HepG2 (cell line): ENCODE measurements around the gene ANKRD53. TPM values are rescaled to one million over a fixed set of nuclear protein-coding genes. Genes with fewer than 3 reads are reported as not detected.

ENCODE experiments used
- HNRNPH1 ChIP-seq: fragments of 200-400 bp; formaldehyde crosslinking; optimal IDR thresholded peaks from 2 replicates; pipeline ENCODE3; 2017; ENCODE audit warnings: mild to moderate bottlenecking, low read depth, low read length
- NFYB ChIP-seq: sonication (generic); formaldehyde crosslinking; IDR thresholded peaks from 2 replicates; pipeline ENCODE4 v1.4.0; 2020; ENCODE audit warnings: missing genetic modification reagents
- REPIN1 ChIP-seq: sonication (generic); formaldehyde crosslinking; IDR thresholded peaks from 2 replicates; pipeline ENCODE4 v1.8.0; 2022; ENCODE audit warnings: missing genetic modification reagents, low read depth, mild to moderate bottlenecking, borderline replicate concordance
- SOX6 ChIP-seq, 2 experiments: fragments of 450-650 bp in 1 of 2; sonication (generic) in 1 of 2; formaldehyde crosslinking in 1 of 2; IDR thresholded peaks; 2 replicates each; pipeline versions ENCODE4 v1.4.0 to v1.6.1; 2017 to 2020; ENCODE audit warnings: antibody characterized with exemption in 1 of 2, mild to moderate bottlenecking in 1 of 2, missing genetic modification reagents in 1 of 2
- TBP ChIP-seq: sonication (generic); formaldehyde crosslinking; IDR thresholded peaks from 2 replicates; pipeline ENCODE4 v1.5.0; 2020; ENCODE audit warnings: missing genetic modification reagents
- polyA plus RNA-seq, 8 experiments: library from polyadenylated mRNA; depleted of rRNA in 3 of 8; stranded (reverse) in 7 of 8; unstranded in 1 of 8; fragments of >200 nt; fragmentation: Illumina TruSeq in 4 of 8; extraction: Trizol in 4 of 8; gene quantifications; 2 replicates each; pipeline versions ENCODE4 v1.2.1 to v1.2.3, GENCODE V29; 2011 to 2016; ENCODE audit warnings: low read depth in 4 of 8, missing spikeins in 1 of 8, mixed read lengths in 1 of 8; ENCODE audit not compliant: insufficient read depth in 1 of 8
- total RNA-seq, 5 experiments: library from RNA; depleted of rRNA; stranded (reverse); fragments of >200 nt; fragmentation: Illumina TruSeq; extraction: Trizol; gene quantifications; 2 replicates each; pipeline ENCODE4 v1.2.3, GENCODE V29; 2016; ENCODE audit warnings: low read depth in 1 of 5
- TF ChIP-seq, protein P1 (sequence below): sonication (generic); IDR thresholded peaks from 2 replicates; pipeline ENCODE4 v1.6.1; 2016; ENCODE audit warnings: low read depth, borderline replicate concordance
- TF ChIP-seq, protein P2 (sequence below): sonication (generic); formaldehyde crosslinking; IDR thresholded peaks from 2 replicates; pipeline ENCODE4 v1.4.0; 2020; ENCODE audit warnings: missing genetic modification reagents, borderline replicate concordance
- TF ChIP-seq, protein P3 (sequence below): fragments of 450-650 bp; IDR thresholded peaks from 2 replicates; pipeline ENCODE4 v1.6.1; 2016
- TF ChIP-seq, protein P4 (sequence below): sonication (generic); formaldehyde crosslinking; IDR thresholded peaks from 2 replicates; pipeline ENCODE4 v1.5.0; 2020; ENCODE audit warnings: mild to moderate bottlenecking, missing genetic modification reagents, borderline replicate concordance
- TF ChIP-seq, protein P5 (sequence below): sonication (generic); formaldehyde crosslinking; IDR thresholded peaks from 2 replicates; pipeline ENCODE4 v1.8.1; 2023; ENCODE audit warnings: mild to moderate bottlenecking, inconsistent platforms, moderate library complexity, missing genetic modification reagents, borderline replicate concordance
- TF ChIP-seq, protein P6 (sequence below): sonication (generic); formaldehyde crosslinking; IDR thresholded peaks from 2 replicates; pipeline ENCODE4 v1.9.0; 2022; ENCODE audit warnings: low read depth, missing genetic modification reagents

Gene ANKRD53
- total and polyA plus RNA-seq, 2 of the 13 experiments (the other 11 are each of a cell fraction or from before 2014, with no cell fraction given): 0.15 TPM; not detected in 1

DNA sequence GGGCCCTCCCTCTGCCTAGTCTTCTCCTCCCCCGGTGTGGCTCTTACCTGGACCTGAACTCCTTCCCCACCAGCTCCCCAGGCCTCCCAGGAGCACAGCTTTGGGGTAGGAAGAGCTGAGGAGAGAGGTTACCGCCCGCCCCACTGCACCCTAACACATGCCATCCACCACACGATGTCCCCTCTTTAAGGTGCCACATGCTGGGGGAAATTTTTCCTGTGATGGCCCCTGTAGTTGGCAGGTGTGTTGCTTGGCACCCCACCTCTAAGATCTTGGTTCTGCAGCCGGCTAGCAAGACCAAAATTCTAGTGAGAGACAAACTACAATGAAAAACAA lies 23.1 kb downstream of the ANKRD53 start (continued):
- TF ChIP-seq, protein P1, sequence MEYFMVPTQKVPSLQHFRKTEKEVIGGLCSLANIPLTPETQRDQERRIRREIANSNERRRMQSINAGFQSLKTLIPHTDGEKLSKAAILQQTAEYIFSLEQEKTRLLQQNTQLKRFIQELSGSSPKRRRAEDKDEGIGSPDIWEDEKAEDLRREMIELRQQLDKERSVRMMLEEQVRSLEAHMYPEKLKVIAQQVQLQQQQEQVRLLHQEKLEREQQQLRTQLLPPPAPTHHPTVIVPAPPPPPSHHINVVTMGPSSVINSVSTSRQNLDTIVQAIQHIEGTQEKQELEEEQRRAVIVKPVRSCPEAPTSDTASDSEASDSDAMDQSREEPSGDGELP: no peak
- TF ChIP-seq REPIN1 (CRISPR knock-in tag) (peak; percentile 2; the same call in 1 of the 2 replicates), NFYB (CRISPR knock-in tag) (no peak), HNRNPH1 (no peak), SOX6 (IDR thresholded peaks at IDR 0.05) (no peak), SOX6 (CRISPR knock-in tag; IDR thresholded peaks at IDR 0.05) (peak; percentile 45; the same call in 1 of the 2 replicates), TBP (CRISPR knock-in tag) (no peak)
- TF ChIP-seq, protein P2, sequence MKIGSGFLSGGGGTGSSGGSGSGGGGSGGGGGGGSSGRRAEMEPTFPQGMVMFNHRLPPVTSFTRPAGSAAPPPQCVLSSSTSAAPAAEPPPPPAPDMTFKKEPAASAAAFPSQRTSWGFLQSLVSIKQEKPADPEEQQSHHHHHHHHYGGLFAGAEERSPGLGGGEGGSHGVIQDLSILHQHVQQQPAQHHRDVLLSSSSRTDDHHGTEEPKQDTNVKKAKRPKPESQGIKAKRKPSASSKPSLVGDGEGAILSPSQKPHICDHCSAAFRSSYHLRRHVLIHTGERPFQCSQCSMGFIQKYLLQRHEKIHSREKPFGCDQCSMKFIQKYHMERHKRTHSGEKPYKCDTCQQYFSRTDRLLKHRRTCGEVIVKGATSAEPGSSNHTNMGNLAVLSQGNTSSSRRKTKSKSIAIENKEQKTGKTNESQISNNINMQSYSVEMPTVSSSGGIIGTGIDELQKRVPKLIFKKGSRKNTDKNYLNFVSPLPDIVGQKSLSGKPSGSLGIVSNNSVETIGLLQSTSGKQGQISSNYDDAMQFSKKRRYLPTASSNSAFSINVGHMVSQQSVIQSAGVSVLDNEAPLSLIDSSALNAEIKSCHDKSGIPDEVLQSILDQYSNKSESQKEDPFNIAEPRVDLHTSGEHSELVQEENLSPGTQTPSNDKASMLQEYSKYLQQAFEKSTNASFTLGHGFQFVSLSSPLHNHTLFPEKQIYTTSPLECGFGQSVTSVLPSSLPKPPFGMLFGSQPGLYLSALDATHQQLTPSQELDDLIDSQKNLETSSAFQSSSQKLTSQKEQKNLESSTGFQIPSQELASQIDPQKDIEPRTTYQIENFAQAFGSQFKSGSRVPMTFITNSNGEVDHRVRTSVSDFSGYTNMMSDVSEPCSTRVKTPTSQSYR (CRISPR knock-in tag): no peak
- TF ChIP-seq, protein P3, sequence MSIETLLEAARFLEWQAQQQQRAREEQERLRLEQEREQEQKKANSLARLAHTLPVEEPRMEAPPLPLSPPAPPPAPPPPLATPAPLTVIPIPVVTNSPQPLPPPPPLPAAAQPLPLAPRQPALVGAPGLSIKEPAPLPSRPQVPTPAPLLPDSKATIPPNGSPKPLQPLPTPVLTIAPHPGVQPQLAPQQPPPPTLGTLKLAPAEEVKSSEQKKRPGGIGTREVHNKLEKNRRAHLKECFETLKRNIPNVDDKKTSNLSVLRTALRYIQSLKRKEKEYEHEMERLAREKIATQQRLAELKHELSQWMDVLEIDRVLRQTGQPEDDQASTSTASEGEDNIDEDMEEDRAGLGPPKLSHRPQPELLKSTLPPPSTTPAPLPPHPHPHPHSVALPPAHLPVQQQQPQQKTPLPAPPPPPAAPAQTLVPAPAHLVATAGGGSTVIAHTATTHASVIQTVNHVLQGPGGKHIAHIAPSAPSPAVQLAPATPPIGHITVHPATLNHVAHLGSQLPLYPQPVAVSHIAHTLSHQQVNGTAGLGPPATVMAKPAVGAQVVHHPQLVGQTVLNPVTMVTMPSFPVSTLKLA: no peak
- TF ChIP-seq, protein P4, sequence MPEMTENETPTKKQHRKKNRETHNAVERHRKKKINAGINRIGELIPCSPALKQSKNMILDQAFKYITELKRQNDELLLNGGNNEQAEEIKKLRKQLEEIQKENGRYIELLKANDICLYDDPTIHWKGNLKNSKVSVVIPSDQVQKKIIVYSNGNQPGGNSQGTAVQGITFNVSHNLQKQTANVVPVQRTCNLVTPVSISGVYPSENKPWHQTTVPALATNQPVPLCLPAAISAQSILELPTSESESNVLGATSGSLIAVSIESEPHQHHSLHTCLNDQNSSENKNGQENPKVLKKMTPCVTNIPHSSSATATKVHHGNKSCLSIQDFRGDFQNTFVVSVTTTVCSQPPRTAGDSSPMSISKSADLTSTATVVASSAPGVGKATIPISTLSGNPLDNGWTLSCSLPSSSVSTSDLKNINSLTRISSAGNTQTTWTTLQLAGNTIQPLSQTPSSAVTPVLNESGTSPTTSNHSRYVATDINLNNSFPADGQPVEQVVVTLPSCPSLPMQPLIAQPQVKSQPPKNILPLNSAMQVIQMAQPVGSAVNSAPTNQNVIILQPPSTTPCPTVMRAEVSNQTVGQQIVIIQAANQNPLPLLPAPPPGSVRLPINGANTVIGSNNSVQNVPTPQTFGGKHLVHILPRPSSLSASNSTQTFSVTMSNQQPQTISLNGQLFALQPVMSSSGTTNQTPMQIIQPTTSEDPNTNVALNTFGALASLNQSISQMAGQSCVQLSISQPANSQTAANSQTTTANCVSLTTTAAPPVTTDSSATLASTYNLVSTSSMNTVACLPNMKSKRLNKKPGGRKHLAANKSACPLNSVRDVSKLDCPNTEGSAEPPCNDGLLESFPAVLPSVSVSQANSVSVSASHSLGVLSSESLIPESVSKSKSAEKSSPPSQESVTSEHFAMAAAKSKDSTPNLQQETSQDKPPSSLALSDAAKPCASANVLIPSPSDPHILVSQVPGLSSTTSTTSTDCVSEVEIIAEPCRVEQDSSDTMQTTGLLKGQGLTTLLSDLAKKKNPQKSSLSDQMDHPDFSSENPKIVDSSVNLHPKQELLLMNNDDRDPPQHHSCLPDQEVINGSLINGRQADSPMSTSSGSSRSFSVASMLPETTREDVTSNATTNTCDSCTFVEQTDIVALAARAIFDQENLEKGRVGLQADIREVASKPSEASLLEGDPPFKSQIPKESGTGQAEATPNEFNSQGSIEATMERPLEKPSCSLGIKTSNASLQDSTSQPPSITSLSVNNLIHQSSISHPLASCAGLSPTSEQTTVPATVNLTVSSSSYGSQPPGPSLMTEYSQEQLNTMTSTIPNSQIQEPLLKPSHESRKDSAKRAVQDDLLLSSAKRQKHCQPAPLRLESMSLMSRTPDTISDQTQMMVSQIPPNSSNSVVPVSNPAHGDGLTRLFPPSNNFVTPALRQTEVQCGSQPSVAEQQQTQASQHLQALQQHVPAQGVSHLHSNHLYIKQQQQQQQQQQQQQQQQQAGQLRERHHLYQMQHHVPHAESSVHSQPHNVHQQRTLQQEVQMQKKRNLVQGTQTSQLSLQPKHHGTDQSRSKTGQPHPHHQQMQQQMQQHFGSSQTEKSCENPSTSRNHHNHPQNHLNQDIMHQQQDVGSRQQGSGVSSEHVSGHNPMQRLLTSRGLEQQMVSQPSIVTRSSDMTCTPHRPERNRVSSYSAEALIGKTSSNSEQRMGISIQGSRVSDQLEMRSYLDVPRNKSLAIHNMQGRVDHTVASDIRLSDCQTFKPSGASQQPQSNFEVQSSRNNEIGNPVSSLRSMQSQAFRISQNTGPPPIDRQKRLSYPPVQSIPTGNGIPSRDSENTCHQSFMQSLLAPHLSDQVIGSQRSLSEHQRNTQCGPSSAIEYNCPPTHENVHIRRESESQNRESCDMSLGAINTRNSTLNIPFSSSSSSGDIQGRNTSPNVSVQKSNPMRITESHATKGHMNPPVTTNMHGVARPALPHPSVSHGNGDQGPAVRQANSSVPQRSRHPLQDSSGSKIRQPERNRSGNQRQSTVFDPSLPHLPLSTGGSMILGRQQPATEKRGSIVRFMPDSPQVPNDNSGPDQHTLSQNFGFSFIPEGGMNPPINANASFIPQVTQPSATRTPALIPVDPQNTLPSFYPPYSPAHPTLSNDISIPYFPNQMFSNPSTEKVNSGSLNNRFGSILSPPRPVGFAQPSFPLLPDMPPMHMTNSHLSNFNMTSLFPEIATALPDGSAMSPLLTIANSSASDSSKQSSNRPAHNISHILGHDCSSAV (CRISPR knock-in tag): peak; percentile 93
- TF ChIP-seq, protein P5, sequence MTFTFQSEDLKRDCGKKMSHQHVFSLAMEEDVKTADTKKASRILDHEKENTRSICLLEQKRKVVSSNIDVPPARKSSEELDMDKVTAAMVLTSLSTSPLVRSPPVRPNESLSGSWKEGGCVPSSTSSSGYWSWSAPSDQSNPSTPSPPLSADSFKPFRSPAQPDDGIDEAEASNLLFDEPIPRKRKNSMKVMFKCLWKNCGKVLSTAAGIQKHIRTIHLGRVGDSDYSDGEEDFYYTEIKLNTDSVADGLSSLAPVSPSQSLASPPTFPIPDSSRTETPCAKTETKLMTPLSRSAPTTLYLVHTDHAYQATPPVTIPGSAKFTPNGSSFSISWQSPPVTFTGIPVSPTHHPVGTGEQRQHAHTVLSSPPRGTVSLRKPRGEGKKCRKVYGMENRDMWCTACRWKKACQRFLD (CRISPR knock-in tag): 0 out of 2 replicates have a peak, but pooled peaks have one; percentile 12
- TF ChIP-seq, protein P6, sequence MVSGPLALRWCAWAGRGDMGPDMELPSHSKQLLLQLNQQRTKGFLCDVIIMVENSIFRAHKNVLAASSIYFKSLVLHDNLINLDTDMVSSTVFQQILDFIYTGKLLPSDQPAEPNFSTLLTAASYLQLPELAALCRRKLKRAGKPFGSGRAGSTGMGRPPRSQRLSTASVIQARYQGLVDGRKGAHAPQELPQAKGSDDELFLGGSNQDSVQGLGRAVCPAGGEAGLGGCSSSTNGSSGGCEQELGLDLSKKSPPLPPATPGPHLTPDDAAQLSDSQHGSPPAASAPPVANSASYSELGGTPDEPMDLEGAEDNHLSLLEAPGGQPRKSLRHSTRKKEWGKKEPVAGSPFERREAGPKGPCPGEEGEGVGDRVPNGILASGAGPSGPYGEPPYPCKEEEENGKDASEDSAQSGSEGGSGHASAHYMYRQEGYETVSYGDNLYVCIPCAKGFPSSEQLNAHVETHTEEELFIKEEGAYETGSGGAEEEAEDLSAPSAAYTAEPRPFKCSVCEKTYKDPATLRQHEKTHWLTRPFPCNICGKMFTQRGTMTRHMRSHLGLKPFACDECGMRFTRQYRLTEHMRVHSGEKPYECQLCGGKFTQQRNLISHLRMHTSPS: peak; percentile 63; the same call in 1 of the 2 replicates
